ENCODE results near the gene GABBR2. TPM values are rescaled to one million over a fixed set of nuclear protein-coding genes. Genes with fewer than 3 reads are reported as not detected.

GABBR2 gene
- total RNA-seq, 1 experiment from 2014 or later = 0.76 TPM

GRCh38 chr9:98743818-98744611 is 35.3 kb upstream of the GABBR2 start:
- H3K4me2 ChIP-seq = no peak overlapping the region
- intact Hi-C loops (cut with micrococcal nuclease; ENCODE audit: unreplicated experiment) = no loop called here
- H3K9me3 ChIP-seq (ENCODE audit: insufficient read depth, low read depth) = no peaks in the 10 kb centered on the region; the same call in 1 of the 2 replicates
- H3K79me2 ChIP-seq (ENCODE audit: low read depth) = no peaks in the 10 kb centered on the region
- no peak overlapping the region for H2AFZ ChIP-seq
- no peaks in the 10 kb centered on the region for H3K9me2 ChIP-seq (ENCODE audit: insufficient read depth)
- ChIA-PET POLR2A (ENCODE audit: unreplicated experiment) (no interaction called here), CTCF (no interaction called here)
- no peaks in the 10 kb centered on the region for H3K4me1 ChIP-seq (replicated peaks; ENCODE audit: insufficient read depth)
- no peaks in the 10 kb centered on the region for H3F3A ChIP-seq (ENCODE audit: insufficient read depth, low read depth)
- TF ChIP-seq EZH2 (IDR thresholded peaks at IDR 0.05; ENCODE audit: low read depth) (no peak), CTCF (conservative IDR thresholded peaks at IDR 0.05) (no peak)
- H3K36me3 ChIP-seq (ENCODE audit: low read depth) = 0 out of 2 replicates have a peak, but pooled peaks cover 12% of the 10 kb centered on the region
- no peak overlapping the region for H3K27ac ChIP-seq
- no peak overlapping the region for H3K4me3 ChIP-seq
- no peaks in the 10 kb centered on the region; the same call in 1 of the 2 replicates for H4K20me1 ChIP-seq (ENCODE audit: insufficient read depth)
- no peaks in the 10 kb centered on the region for H3K27me3 ChIP-seq (ENCODE audit: insufficient read depth, low read depth)
- BruUV-seq (replicated peaks) = no TSS peak
- DNase-seq = no peak

- H3F3A ChIP-seq (ENCODE audit: insufficient read depth, low read depth) = no peaks in the 10 kb centered on the region
- CTCF ChIA-PET = no interaction called here
- H3K4me2 ChIP-seq = no peak overlapping the region
- H3K79me2 ChIP-seq (ENCODE audit: low read depth) = no peaks in the 10 kb centered on the region
- H2AFZ ChIP-seq = no peak overlapping the region
- POLR2A ChIA-PET (ENCODE audit: unreplicated experiment) = no interaction called here
- no TSS peak for BruUV-seq (replicated peaks)
- no peaks in the 10 kb centered on the region for H3K4me1 ChIP-seq (replicated peaks; ENCODE audit: insufficient read depth)
- TF ChIP-seq CTCF (conservative IDR thresholded peaks at IDR 0.05) (no peak), EZH2 (IDR thresholded peaks at IDR 0.05; ENCODE audit: low read depth) (no peak)
- intact Hi-C loops (cut with micrococcal nuclease; ENCODE audit: unreplicated experiment) = no loop called here
- no peak overlapping the region for H3K4me3 ChIP-seq
- no peak for DNase-seq
- H3K36me3 ChIP-seq (ENCODE audit: low read depth) = 0 out of 2 replicates have a peak, but pooled peaks cover 7% of the 10 kb centered on the region
- no peaks in the 10 kb centered on the region for H3K27me3 ChIP-seq (ENCODE audit: insufficient read depth, low read depth)
- H3K27ac ChIP-seq = no peak overlapping the region
- H4K20me1 ChIP-seq (ENCODE audit: insufficient read depth) = no peaks in the 10 kb centered on the region; the same call in 1 of the 2 replicates
- H3K9me2 ChIP-seq (ENCODE audit: insufficient read depth) = no peaks in the 10 kb centered on the region
- H3K9me3 ChIP-seq (ENCODE audit: insufficient read depth, low read depth) = no peaks in the 10 kb centered on the region; the same call in 1 of the 2 replicates
Observed at GRCh38 chr9:98743329-98743728, 34.6 kb upstream of the GABBR2 start.

GRCh38 chr9:98742325-98743280 is 33.9 kb upstream of the GABBR2 start:
- Histone ChIP-seq H3K4me3 (no peak overlapping the region), H3K4me2 (no peak overlapping the region), H3K9me2 (ENCODE audit: insufficient read depth) (no peaks in the 10 kb centered on the region), H3K27me3 (ENCODE audit: insufficient read depth, low read depth) (no peaks in the 10 kb centered on the region), H3K79me2 (ENCODE audit: low read depth) (no peaks in the 10 kb centered on the region), H3K36me3 (ENCODE audit: low read depth) (0 out of 2 replicates have a peak, but pooled peaks cover 7% of the 10 kb centered on the region), H4K20me1 (ENCODE audit: insufficient read depth) (no peaks in the 10 kb centered on the region; the same call in 1 of the 2 replicates), H3K9me3 (ENCODE audit: insufficient read depth, low read depth) (no peaks in the 10 kb centered on the region; the same call in 1 of the 2 replicates), H3K4me1 (replicated peaks; ENCODE audit: insufficient read depth) (no peaks in the 10 kb centered on the region), H3F3A (ENCODE audit: insufficient read depth, low read depth) (no peaks in the 10 kb centered on the region), H2AFZ (no peak overlapping the region), H3K27ac (no peak overlapping the region)
- TF ChIP-seq EZH2 (IDR thresholded peaks at IDR 0.05; ENCODE audit: low read depth) (no peak), CTCF (conservative IDR thresholded peaks at IDR 0.05) (no peak)
- intact Hi-C loops (cut with micrococcal nuclease; ENCODE audit: unreplicated experiment) = no loop called here
- no peak for DNase-seq
- no TSS peak for BruUV-seq (replicated peaks)
- POLR2A ChIA-PET (ENCODE audit: unreplicated experiment) = no interaction called here
- CTCF ChIA-PET = no interaction called here
